Measurements from ENCODE around the gene HOXD3. TPM values are rescaled to one million over a fixed set of nuclear protein-coding genes. Genes with fewer than 3 reads are reported as not detected.

HOXD3 gene
- total RNA-seq, 1 experiment from 2014 or later = not detected

- Histone ChIP-seq H3K23ac (ENCODE audit: insufficient read length, low read depth, low read length) (no peak overlapping the region), H3K9me3 (ENCODE audit: control insufficient read depth, low read depth, low read length) (no peaks in the 10 kb centered on the region), H3T11ph (ENCODE audit: low read length) (no peak overlapping the region), H3K18ac (ENCODE audit: insufficient read length, low read depth, low read length) (no peak overlapping the region), H2BK5ac (ENCODE audit: insufficient read length, low read length) (no peak overlapping the region), H2AK5ac (ENCODE audit: insufficient read length, low read length) (no peak overlapping the region), H3K79me2 (ENCODE audit: insufficient read depth, low read length) (no peaks in the 10 kb centered on the region), H3K79me1 (ENCODE audit: insufficient read depth, low read depth, low read length, poor library complexity, severe bottlenecking) (no peaks in the 10 kb centered on the region), H4K91ac (ENCODE audit: insufficient read length, low read depth, low read length) (no peak overlapping the region), H2BK12ac (ENCODE audit: insufficient read length, low read depth, low read length) (no peak overlapping the region), H4K5ac (ENCODE audit: insufficient read length, low read depth, low read length) (no peak overlapping the region), H2BK20ac (ENCODE audit: low read depth, low read length, poor library complexity, severe bottlenecking) (no peak overlapping the region), H3K14ac (ENCODE audit: insufficient read depth, low read length) (no peak overlapping the region), H3K4me1 (ENCODE audit: insufficient read depth, low read length) (no peaks in the 10 kb centered on the region), H3K23me2 (ENCODE audit: insufficient read length, low read depth, low read length, poor library complexity, severe bottlenecking) (no peaks in the 10 kb centered on the region), H3K27ac (ENCODE audit: insufficient read length, low read depth, low read length) (no peak overlapping the region), H3K4ac (ENCODE audit: low read depth, low read length) (no peak overlapping the region), H4K8ac (replicated peaks; ENCODE audit: insufficient read length, low read depth, low read length) (no peak overlapping the region), H2BK15ac (ENCODE audit: low read depth, low read length) (no peak overlapping the region), H3K56ac (ENCODE audit: insufficient read length, low read depth, low read length) (no peak overlapping the region), H2AFZ (ENCODE audit: low read length) (no peak overlapping the region), H3K27me3 (ENCODE audit: insufficient read depth, low read length) (peaks cover 100% of the 10 kb centered on the region), H3K9ac (ENCODE audit: extremely low read depth, insufficient read length, low read length) (no peak overlapping the region), H2BK120ac (ENCODE audit: low read depth, low read length, poor library complexity, severe bottlenecking) (no peak overlapping the region), H3K4me2 (ENCODE audit: insufficient read depth, insufficient read length, low read length) (peak overlapping the region; percentile 9), H4K20me1 (ENCODE audit: control insufficient read depth, insufficient read depth, insufficient read length) (peaks cover 2% of the 10 kb centered on the region)
- peaks cover 100% of the 10 kb centered on the region for H3K27me3 Mint-ChIP-seq (ENCODE audit: low read depth)
- no peak overlapping the region for H3K27ac Mint-ChIP-seq
- H3K4me1 Mint-ChIP-seq = peaks cover 6 to 38% of the 10 kb centered on the region in 2 experiments; a peak in 3 of 4 replicates
- no peaks in the 10 kb centered on the region; a peak in 1 of 7 replicates for H3K36me3 Mint-ChIP-seq (ENCODE audit: insufficient read depth in 1 of 3, low read depth in 3 of 3)
- H3K9me3 Mint-ChIP-seq = peaks cover 2 to 5% of the 10 kb centered on the region in 2 experiments; a peak in 3 of 5 replicates
- DNase-seq = no peak
- H3K4me3 Mint-ChIP-seq = no peak overlapping the region
- WGBS (ENCODE audit: extremely low coverage, insufficient read length, low lambda C conversion rate) = no CpG with 5 or more reads among the region's 44 CpGs
- TF ChIP-seq CTCF (conservative IDR thresholded peaks at IDR 0.05) = no peak
These were observed 2.6 kb downstream of the HOXD3 start for GRCh38 chr2:176159663-176160250.

All from H9 (cell line).